Gastroesophageal sphincter (tissue), 3 donors: ENCODE measurements around the gene KRTAP19-8.

Experiments used
- CTCF ChIP-seq, 4 experiments: fragments of 200-600 bp in 2 of 4; fragments of 450-650 bp in 2 of 4; sonication (generic) in 1 of 4; IDR thresholded peaks; one replicate each; pipeline ENCODE4 v1.5.1; 2017 to 2019; ENCODE audit warnings: antibody characterized with exemption in 4 of 4, mild to moderate bottlenecking in 2 of 4, moderate library complexity in 2 of 4
- EP300 ChIP-seq: sonication (generic); formaldehyde crosslinking; IDR thresholded peaks from one replicate; pipeline ENCODE4 v1.6.1; 2017; ENCODE audit warnings: antibody characterized with exemption, mild to moderate bottlenecking
- POLR2A ChIP-seq, 2 donors: fragments of 450-650 bp; IDR thresholded peaks; one replicate each; pipeline ENCODE4 v1.6.1; 2017; ENCODE audit warnings: antibody characterized with exemption in 2 of 2, mild to moderate bottlenecking in 2 of 2, moderate library complexity in 1 of 2
- POLR2AphosphoS5 ChIP-seq: sonication (generic); formaldehyde crosslinking; IDR thresholded peaks from one replicate; pipeline ENCODE4 v1.6.1; 2017; ENCODE audit warnings: antibody characterized with exemption

- no peak for TF ChIP-seq POLR2A (IDR thresholded peaks at IDR 0.05)
- no peak for TF ChIP-seq CTCF (IDR thresholded peaks at IDR 0.05)
- TF ChIP-seq POLR2AphosphoS5: no peak
- no peak for TF ChIP-seq EP300
Measured at GRCh38 chr21:31042080-31042464, 3.8 kb upstream of the KRTAP19-8 start.
